Cardiac septum (tissue), 1 donor: ENCODE results near the gene POLR1G. TPM values are rescaled to one million over a fixed set of nuclear protein-coding genes. Genes with fewer than 3 reads are reported as not detected.
"Not testable (repeated sequence)": the region's sequence is repeated elsewhere in the genome, so short reads cannot be mapped to it uniquely, and the experiment has no call there.

ENCODE experiments used
- DNase-seq: peaks from one replicate; pipeline ENCODE4 v3.0.0-alpha.2; 2020; ENCODE audit warnings: low spot score
- intact Hi-C: fragments of 100-400 bp; cut with DNase I; formaldehyde crosslinking; loops from one replicate; pipeline ENCODE4 v1.14.0; 2022
- total RNA-seq: library from RNA; stranded (reverse); fragmentation: NEBNext Ultra II Directional; extraction: Animal tissue kit (Norgen Biotek cat#: 25700); gene quantifications from one replicate; pipeline ENCODE4 v1.2.1, GENCODE V29; 2021
- donor health status: DM: no; HTN: no; CAD: no.

The POLR1G gene
- total RNA-seq, 1 donor from 2014 or later = 3.2 TPM

DNA sequence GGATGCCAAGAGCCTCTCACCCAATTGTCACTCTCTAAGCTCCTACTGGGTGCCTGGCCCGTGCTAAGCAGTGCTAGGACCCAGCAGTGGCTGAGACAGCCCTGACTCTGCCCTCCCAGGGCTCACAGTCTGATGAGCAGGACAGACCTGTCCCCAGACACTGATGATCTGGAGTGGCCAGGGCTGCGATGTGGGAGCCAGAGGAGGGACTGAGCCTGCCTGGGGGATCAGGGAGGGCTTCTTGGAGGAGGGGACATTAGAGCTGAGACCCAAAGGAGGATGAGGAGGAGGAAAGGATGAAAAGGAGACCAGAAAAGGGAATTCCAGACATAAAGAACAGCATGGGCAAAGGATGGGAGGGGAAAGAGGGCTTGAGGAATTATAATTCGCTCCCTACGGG lies 10.7 kb downstream of the POLR1G start:
- intact Hi-C loops = no loop called here
- DNase-seq = no peak

DNA sequence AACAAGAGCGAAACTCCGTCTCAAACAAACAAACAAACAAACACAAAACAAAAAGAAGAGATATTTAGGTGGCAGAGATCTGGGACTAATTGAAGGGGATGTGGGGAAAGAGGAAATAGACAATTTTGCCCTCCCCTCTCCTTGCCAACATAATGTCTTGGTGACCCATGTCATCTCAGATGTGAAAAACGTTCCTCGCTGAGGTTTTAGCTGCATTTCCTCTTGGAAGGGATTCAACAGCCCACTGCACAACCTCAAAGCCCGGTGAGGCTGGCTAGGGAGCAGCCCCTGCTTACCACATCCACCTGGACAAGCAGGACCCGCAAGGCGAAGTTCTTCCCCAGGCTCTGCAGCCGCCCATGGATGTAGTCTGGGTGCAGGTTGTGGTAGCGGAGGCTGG lies 12.4 kb downstream of the POLR1G start:
- DNase-seq = no peak
- intact Hi-C loops = no loop called here

DNA sequence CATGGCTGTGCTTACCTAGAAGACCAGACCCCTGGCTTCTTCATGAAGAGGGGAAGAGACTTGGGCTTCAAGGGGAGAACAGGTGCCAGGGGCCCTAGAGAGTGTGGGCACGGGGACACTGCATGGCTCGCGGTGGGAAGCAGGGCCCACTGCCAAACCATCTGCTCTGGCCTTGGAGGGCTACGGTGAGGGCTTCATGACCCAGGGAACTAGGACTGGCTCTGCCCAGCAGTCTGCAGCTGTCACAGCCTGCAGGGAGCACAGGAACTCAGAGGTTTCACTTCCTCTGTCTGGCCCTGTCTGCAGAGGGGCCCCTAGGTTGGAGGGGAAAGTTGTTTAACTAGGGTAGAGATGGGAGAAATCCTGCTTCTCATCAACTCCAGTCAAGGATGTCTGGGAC lies 13.0 kb downstream of the POLR1G start:
- intact Hi-C loops = no loop called here
- DNase-seq = no peak

DNA sequence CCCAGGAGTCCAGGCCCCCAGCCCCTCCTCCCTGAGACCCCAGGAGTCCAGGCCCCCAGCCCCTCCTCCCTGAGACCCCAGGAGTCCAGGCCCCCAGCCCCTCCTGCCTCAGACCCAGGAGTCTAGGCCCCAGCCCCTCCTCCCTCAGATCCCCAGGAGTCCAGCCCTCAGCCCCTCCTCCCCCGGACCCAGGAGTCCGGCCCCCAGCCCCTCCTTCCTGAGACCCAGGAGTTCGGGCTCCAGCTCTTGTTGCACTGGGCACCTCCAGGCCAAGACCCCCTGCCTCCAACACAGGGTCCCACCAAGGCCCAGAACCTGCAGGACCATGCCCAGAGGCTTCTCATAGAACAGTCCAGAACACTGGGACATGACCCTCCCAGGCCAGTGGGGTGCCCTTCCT lies 13.5 kb downstream of the POLR1G start:
- intact Hi-C loops = loop anchor here (10.0 kb wide), 1 partner anchor 225 kb away; no protein-coding TSS in a partner anchor
- DNase-seq = no peak

DNA sequence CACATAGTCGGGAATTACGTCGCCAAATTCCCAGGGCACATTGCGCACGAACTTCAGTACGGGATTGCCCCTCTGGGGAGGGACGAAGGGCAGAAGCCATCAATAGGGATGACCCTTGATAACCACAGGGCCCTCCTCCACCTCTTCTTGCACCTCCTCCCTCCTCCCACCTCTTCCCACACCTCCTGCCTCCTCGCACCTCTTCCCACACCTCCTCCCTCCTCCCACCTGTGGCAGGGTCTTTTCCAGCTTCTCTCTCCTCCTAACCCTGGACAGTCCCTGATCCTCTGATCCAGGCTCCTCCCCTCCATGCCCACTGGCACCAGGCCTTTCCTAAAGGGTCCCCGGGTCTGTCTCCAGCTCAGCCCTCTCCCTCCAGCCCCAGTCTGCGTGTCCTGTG lies 13.9 kb downstream of the POLR1G start:
- no peak for DNase-seq

DNA sequence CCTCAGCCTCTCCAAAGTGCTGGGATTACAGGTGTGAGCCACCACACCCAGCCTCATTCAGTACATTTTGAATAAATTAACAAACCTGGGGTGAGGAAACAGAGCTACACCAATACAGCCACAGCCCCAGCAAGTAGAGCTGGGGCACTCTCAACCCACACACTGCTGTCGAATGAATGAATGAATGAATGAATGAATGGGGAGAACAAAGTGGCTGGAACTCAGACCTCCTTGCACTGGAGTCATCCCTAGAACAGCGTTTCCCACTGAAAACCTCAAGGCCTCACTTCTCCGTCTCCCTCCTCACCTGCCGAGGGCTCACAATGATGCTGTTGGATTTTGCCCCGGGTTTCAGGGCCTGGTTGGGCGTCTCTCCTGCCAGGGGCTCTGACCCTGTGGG lies 14.4 kb downstream of the POLR1G start:
- intact Hi-C loops = loop anchor here (10.0 kb wide), 1 partner anchor 224 kb away; no protein-coding TSS in a partner anchor
- no peak for DNase-seq

More for the DNA sequence above, 13.9 kb downstream of the POLR1G start:
- intact Hi-C loops = loop anchor here (10.0 kb wide), 1 partner anchor 224 kb away; no protein-coding TSS in a partner anchor

DNA sequence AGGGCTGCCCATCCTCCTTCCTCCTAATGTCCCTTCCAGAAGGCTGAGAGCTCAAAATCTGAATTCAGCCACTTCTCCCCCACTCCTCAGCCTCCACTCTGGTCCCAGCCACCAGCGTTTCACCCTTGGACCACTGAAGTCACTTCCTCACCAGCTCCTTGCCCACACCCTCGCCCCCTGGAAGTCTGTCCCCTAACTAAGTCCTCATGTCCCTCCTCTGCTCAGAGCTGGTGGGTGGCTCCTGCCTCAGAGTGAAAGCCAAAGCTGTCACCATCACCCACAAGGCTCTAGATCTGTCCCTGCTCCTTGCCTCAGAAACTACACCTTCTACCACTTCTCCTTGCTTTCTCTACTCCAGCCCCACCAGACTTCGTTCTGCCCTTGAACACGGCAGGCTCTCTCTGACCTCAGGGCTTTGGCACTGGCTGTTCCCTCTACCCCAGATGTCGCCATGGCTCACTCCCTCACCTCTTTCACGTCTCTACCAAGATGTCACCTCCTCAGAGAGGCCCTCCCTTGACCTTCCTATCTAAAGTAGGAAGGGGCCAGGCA lies 15.6 kb downstream of the POLR1G start:
- no peak for DNase-seq
- intact Hi-C loops = loop anchor here (2.0 to 10.0 kb wide), 2 partner anchors 15 to 223 kb away; partner anchors contain the start of gene POLR1G

DNA sequence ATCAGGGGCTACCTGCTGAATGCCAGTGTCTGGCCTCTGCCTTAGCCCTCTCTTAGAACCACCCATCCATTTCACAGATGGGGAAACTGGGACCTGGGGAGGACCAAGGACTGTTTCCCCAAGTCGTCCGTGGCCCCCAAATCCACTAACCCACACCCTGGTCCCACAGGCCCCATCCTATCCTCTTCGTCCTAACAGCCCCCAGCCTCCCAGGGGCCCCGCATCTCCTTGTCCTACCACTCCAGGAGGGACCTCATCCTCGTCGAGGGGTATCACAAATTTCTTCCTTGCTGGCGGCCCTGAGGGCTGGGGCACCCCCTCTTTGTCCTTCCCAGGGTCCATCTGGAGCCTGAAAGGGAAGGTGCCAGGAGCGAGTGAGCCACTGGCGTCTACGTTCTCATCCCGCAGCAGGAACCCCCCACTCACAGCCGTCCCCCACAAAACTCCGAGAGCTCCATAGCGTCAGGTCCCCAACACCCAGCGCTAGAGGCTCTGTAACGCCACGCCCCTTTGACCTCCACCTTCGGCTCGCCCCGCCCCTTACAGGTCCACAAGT lies 16.7 kb downstream of the POLR1G start:
- DNase-seq = no peak
- intact Hi-C loops = loop anchor here (2.0 to 10.0 kb wide), 2 partner anchors 16 to 222 kb away; partner anchors contain the start of gene POLR1G

DNA sequence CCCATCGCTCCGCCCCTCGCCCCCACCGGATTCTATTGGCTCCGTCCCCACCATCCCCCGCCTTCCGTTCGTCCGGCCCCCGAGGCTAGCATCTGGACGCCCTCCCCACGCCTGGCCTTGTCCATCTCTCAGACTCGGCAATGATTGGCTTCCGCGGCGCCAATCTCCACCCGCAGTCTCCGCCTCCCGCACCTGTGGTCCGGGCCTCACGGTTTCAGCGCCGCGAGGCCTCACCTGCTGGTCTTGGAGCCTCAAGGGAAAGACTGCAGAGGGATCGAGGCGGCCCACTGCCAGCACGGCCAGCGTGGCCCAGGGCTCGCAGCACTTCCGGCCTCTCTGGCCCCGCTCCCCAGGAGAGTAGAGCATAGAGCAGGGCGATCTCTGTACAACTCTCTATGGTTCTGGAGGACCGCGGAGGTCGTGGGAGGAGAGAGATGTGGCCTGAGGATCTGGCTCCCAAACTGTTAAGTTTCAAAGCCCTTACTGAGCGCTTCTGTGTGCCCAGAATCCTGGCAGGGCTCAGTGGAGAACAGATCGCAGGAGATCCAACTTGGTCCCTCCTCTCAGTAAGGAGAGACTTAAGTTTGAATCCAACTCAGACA lies 17.2 kb downstream of the POLR1G start, which contains the start of gene ERCC1:
ERCC1 (minus strand) TSS at position 329 of the 602 bp plus-strand sequence. CDS start 543 bp downstream, outside the sequence.
- intact Hi-C loops = loop anchor here (2.0 to 10.0 kb wide), 2 partner anchors 17 to 221 kb away; partner anchors contain the start of gene POLR1G

DNA sequence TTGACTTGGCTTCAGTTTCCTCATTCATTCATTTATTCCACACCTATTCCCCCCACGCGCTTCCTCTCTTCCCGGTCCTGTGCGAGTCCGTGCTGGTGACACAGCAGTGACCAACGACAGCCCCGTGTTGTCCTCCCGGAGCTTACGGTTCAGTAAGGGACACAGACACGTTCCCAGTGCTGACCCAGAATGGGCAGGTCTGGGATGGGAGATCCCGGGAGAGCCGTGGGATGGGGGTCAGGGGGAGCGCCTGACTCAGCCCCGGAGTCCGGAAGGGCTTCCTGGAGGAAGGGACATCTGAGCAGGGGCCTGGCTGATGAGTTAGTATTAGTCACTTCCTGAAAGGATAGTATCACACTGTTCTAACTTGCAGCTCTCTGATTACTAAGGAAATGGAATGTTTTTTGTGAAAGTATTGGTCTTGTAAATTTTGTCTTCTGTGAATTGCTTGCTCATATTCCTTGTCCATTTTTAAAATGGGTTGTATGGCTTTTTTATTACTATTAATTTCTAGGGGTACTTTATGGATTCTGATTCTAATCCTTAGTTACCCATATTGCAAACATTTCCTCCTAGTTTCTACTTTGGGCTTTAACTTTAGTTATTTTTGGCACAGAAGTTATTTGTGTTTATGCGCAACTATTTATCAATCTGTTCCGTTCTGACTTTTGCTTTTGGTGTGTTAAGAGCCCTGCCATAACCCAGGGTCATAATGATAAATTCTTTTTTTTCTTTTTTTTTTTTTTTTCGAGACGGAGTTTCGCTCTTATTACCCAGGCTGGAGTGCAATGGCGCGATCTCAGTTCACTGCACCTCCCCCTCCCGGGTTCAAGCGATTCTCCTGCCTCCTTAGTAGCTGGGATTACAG lies 18.0 kb downstream of the POLR1G start:
- intact Hi-C loops = loop anchor here (10.0 kb wide), 1 partner anchor 220 kb away; no protein-coding TSS in a partner anchor
- DNase-seq = no peak

More for the DNA sequence above, 17.2 kb downstream of the POLR1G start, which contains the start of gene ERCC1:
- peak; percentile 95 for DNase-seq

DNA sequence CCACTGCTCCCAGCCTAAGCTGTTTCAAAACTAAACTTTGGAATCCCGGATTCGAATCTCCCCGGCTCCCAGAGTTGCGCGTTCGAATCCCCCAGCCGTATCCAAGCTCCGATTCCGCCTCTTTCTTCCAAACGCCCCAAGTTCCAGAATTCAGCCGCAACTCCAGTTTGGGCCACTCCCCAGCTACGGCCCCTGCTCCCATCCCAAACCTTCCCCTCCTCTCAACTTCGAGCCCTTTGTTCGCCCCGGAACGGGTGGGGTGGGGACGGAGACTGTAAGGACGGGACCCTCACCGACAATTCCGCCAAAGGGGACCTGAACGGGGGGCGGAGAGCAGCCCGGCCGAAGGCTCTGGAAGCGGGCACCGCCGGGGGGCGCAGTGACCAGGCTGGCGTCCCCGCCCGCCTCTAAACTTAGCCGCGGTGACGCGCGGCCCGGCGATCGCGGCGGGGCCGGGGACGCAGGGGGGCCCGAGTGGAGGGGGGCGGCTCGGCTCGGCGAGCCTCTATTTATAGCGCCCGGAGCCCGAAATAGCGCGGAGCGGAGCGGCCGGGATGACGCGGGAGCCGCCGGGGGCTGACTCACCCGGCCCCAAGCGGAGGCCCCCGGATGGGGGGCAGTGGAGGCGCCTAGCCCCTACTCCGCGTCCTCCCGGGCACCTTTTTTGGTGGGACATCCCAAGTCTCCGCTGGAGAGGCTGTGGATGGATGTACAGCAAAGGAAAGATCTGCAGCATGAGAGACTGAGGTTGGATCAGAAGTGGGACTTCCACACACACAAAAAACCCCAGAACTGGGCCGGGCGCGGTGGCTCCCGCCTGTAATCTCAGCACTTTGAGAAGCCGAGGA lies 22.2 kb downstream of the POLR1G start:
- DNase-seq = peak; percentile 90
- intact Hi-C loops = loop anchor here (10.0 kb wide), 1 partner anchor 216 kb away; no protein-coding TSS in a partner anchor

DNA sequence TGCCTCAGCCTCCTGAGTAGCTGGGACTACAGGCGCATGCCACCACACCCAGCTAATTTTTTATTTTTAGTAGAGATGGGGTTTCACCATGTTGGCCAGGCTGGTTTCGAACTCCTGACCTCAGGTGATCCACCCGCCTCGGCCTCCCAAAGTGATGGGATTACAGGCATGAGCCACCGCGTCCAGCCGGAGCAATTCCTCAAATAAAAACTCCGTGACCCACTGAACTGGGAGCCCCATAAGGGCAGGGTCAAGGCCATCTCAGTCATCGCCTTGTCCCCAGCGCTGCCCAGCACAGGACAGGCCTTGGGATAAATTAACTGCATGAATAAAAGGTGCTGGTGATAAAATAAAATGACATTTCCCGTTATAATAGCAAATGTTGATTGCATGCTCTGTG lies 23.5 kb downstream of the POLR1G start:
- DNase-seq = not testable (repeated sequence)
- intact Hi-C loops = loop anchor here (10.0 kb wide), 1 partner anchor 215 kb away; no protein-coding TSS in a partner anchor

DNA sequence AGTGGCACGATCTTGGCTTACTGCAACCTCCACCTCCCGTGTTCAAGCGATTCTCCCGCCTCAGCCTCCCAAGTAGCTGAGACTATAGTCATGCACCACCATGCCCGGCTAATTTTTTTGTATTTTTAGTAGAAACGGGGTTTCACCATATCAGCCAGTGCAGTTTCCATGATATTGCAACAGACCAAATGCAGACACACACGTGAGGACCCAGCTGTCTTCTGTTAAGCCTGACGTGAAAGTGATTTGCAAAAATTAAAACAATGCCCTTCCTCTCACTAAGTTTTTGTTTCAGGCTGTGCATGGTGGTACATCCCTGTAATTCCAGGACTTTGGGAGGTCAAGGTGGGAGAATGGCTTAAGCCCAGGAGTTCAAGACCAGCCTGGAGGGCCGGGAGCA lies 24.6 kb downstream of the POLR1G start:
- intact Hi-C loops, DNase-seq: not testable (repeated sequence)

DNA sequence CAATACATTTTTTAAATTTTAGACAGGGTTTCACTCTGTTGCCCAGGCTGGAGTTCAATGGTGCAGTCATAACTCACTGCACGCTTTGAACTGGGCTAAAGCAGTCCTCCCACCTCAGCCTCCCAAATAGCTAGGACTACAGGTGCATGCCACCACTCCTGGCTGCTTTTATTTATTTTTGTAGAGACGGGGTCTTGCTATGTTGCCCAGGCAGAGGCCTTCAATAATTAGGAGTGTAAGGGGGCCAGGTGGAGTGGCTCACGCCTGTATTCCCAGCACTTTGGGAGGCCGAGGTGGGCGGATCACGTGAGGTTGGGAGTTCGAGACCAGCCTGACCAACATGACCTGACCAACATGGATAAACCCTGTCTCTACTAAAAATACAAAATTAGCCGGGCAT lies 26.1 kb downstream of the POLR1G start:
- DNase-seq, intact Hi-C loops: not testable (repeated sequence)

DNA sequence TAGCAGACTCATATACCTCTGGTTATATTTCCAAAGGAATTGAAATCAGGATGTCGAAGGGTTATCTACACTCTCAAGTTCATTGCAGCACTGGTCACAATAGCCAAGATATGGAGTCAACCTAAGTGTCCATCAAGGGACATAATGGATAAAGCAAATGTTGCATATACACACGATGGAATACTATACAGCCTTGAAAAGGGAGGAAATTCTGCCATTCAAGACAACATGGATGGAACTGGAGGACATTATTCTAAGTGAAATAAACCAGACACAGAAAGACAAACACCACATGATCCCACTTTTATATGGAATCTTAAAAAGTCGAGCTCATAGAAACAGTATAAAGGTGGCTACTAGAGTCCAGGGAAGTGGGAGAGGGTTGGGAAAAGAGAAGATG lies 30.9 kb downstream of the POLR1G start:
- DNase-seq = no peak
- intact Hi-C loops = no loop called here

DNA sequence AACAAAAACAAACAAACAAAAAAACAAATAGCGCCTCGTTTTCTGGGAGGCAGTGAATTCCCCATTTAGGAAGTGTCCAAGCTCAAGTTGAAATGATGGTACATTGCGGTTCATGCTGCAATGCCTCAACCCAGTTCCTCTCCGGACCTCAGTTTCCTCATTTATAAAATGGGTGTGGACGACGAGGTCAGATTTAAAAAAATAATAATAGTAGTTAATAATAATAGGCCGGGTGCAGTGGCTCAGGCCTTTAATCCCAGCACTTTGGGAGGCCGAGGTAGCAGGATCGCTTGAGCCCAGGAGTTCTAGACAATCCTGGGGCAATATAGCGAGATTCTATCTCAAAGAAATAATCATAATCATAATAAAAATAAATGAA lies 32.7 kb downstream of the POLR1G start:
- DNase-seq = no peak
- intact Hi-C loops = loop anchor here (1.0 kb wide), 1 partner anchor 39 kb away; no protein-coding TSS in a partner anchor

DNA sequence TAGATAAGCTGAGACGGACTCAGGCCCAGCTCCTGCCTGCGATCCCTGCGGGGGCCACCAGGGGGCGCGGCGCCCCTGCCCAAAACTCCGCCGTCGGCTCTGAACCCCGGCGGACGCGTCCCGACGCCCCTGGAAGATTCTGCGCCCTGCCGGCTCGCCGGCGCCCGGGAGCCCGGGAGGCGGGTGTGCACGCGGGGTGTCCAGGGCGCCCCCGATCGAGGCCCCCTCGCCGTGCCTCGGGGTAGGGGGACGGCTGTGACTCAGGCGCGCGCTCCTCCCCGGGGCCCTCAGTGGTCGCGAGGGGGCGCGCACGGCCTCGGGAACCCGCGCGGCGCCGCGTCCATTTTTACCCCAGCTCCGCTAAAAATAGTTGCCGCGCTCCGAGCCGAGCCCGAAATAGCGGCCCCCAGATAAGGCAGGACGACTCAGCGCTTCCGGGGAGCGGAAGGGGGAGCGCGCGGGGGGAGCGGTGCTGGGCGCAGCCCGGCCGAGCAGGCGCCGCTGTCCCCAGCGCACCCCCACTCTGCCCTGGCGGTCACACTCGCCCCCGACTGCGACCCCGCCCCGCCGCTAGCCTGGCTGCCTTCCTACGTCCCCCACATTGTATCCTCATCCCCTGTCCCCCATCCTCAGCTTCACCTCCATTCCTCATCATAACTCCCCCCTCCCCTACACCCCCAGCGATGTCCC lies 33.3 kb downstream of the POLR1G start:
- intact Hi-C loops = loop anchor here (1.0 kb wide), 1 partner anchor 39 kb away; no protein-coding TSS in a partner anchor
- peak; percentile 94 for DNase-seq

DNA sequence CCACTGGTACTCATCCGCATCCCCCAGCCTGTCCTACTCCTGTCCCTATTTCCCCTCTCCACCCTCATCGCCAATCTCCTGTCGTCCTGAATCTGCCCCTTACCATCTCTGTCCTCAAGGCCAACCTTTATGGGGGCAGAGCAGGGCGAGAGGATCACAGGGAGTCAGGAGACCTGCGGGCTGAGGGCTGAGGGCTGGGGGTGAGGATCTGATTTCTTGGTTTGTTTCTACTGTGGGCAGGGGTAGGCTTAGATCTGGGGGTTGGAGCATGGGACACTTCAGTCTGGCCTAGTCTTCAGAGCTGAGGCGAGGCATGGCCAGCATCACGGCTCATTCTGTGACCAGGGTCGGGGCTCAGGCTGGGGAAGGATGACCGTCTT lies 33.8 kb downstream of the POLR1G start:
- intact Hi-C loops = no loop called here

More for the DNA sequence above, 33.8 kb downstream of the POLR1G start:
- no peak for DNase-seq
